ENCODE results near the gene ACADVL.
"Not testable (repeated sequence)": the region's sequence is repeated elsewhere in the genome, so short reads cannot be mapped to it uniquely, and the experiment has no call there.

ACADVL gene

GRCh38 chr17:7219812-7220592 is at the start of gene ACADVL, which contains the start of gene DLG4:
Gene ACADVL (plus strand): TSS chr17:7219938. CDS start chr17:7219985, 47 bp downstream.
Gene DLG4 (minus strand): TSS chr17:7219836.
- peak; percentile 78 for DNase-seq

- DNase-seq: not testable (repeated sequence)
These were observed 47.1 kb upstream of the ACADVL start for GRCh38 chr17:7172522-7173191.

- DNase-seq: peak; percentile 52
These were observed 45.8 kb upstream of the ACADVL start for GRCh38 chr17:7173687-7174602.

GRCh38 chr17:7174603-7175326 is 45.0 kb upstream of the ACADVL start:
- DNase-seq: no peak

GRCh38 chr17:7175330-7175733 is 44.4 kb upstream of the ACADVL start:
- no peak for DNase-seq

- DNase-seq: no peak
These were observed 43.5 kb upstream of the ACADVL start for GRCh38 chr17:7176107-7176840.

GRCh38 chr17:7176841-7177190 is 42.9 kb upstream of the ACADVL start:
- no peak for DNase-seq

GRCh38 chr17:7177191-7177953 is 42.4 kb upstream of the ACADVL start:
- peak; percentile 62 for DNase-seq

GRCh38 chr17:7177954-7178477 is 41.7 kb upstream of the ACADVL start:
- DNase-seq: no peak

GRCh38 chr17:7178973-7179316 is 40.8 kb upstream of the ACADVL start:
- DNase-seq: no peak

- DNase-seq: no peak
These were observed 40.2 kb upstream of the ACADVL start, which contains the start of gene ASGR1 for GRCh38 chr17:7179317-7180254. Gene ASGR1 (minus strand): TSS chr17:7179370. CDS start chr17:7178563, 807 bp downstream.

GRCh38 chr17:7182101-7182500 is 37.6 kb upstream of the ACADVL start:
- DNase-seq: not testable (repeated sequence)

- no peak for DNase-seq
These were observed 36.2 kb upstream of the ACADVL start for GRCh38 chr17:7183433-7184090.

GRCh38 chr17:7184091-7184488 is 35.6 kb upstream of the ACADVL start:
- no peak for DNase-seq

GRCh38 chr17:7184647-7185046 is 35.1 kb upstream of the ACADVL start:
- DNase-seq: no peak

GRCh38 chr17:7186241-7186640 is 33.5 kb upstream of the ACADVL start:
- no peak for DNase-seq

- DNase-seq: no peak
These were observed 29.3 kb upstream of the ACADVL start for GRCh38 chr17:7190276-7190917.

- DNase-seq: no peak
These were observed 28.7 kb upstream of the ACADVL start for GRCh38 chr17:7191069-7191468.
